Spinal cord (tissue), 10 donors: ENCODE data around the gene DSCAML1. TPM values are rescaled to one million over a fixed set of nuclear protein-coding genes. Genes with fewer than 3 reads are reported as not detected.
A peak's percentile ranks its signal among the peaks of the same experiment; 100 is the strongest.
"Not testable (repeated sequence)": the region's sequence is repeated elsewhere in the genome, so short reads cannot be mapped to it uniquely, and the experiment has no call there.

Experiments
- DNase-seq, 6 donors: peaks; one replicate each; pipeline versions ENCODE4 v3.0.0 to v3.0.0-alpha.2; 2013 to 2015; ENCODE audit warnings: low spot score in 6 of 6, low read depth in 4 of 6
- H3K27ac ChIP-seq: one replicate; pipeline ENCODE4 v1.5.1; 2013; ENCODE audit warnings: low read depth, low read length, control low read depth
- H3K27me3 ChIP-seq: one replicate; pipeline ENCODE4 v1.6.1; 2013; ENCODE audit warnings: low read length; ENCODE audit not compliant: control insufficient read depth, insufficient read depth
- H3K36me3 ChIP-seq: one replicate; pipeline ENCODE4 v1.6.1; 2013; ENCODE audit warnings: low read length; ENCODE audit not compliant: control insufficient read depth, insufficient read depth
- H3K4me1 ChIP-seq: one replicate; pipeline ENCODE4 v1.6.1; 2013; ENCODE audit warnings: low read length; ENCODE audit not compliant: control insufficient read depth, insufficient read depth
- H3K4me3 ChIP-seq: one replicate; pipeline ENCODE4 v1.5.1; 2013; ENCODE audit warnings: low read depth, low read length, control low read depth
- H3K9me3 ChIP-seq: one replicate; pipeline ENCODE4 v1.6.1; 2013; ENCODE audit warnings: low read length; ENCODE audit not compliant: control insufficient read depth, insufficient read depth
- WGBS: methylation state at CpG from one replicate; pipeline ENCODE4 v1.1.5; 2013; ENCODE audit warnings: missing lambda C conversion rate; ENCODE audit not compliant: insufficient coverage; 5-methylcytosine and 5-hydroxymethylcytosine counted together
- polyA plus RNA-seq, 2 donors: library from polyadenylated mRNA; unstranded; fragments of 120-200 nt; gene quantifications; one replicate each; pipeline ENCODE4 v1.2.1, GENCODE V29; 2013; ENCODE audit not compliant: insufficient read length in 2 of 2
- total RNA-seq, 2 donors: library from RNA; depleted of rRNA in 1 of 2; stranded (reverse); fragments of 120-200 nt in 1 of 2; fragments of >200 nt in 1 of 2; gene quantifications; one replicate each; pipeline versions ENCODE4 v1.2.3 to v1.2.4, GENCODE V29; 2013 to 2014
- donor health status: healthy.

Gene DSCAML1
- total and polyA plus RNA-seq, 4 donors, result 3.5 to 14.4 (median 8.2) TPM

DNA sequence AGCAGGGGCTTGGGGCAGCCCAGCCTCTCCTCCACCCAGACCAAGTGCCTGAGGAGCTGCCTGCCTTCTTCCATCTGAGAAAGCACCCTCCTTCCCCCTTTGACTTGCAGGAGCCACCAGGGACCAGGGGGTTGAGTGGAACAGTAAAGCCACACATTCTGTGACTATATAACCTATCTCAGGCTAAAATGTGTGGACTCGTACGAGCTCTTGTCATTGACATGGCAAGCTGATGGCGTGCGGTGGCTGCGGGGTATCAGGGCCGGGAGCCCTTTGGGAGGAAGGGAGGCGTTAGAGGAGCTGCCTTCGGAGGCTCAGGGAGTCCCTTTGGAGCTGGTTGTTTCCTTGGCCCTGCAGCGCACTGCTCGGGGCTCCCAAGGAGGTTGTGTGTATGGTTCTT lies 384.8 kb downstream of the DSCAML1 start:
- Histone ChIP-seq H3K9me3 (no peaks in the 10 kb centered on the region), H3K27ac (no peak overlapping the region), H3K36me3 (peaks cover 48% of the 10 kb centered on the region), H3K4me1 (peaks cover 28% of the 10 kb centered on the region), H3K4me3 (no peak overlapping the region), H3K27me3 (no peaks in the 10 kb centered on the region)
- whole genome bisulfite sequencing, result 93% methylated on average over 8 of the region's 10 CpGs
- DNase-seq, result no peak

DNA sequence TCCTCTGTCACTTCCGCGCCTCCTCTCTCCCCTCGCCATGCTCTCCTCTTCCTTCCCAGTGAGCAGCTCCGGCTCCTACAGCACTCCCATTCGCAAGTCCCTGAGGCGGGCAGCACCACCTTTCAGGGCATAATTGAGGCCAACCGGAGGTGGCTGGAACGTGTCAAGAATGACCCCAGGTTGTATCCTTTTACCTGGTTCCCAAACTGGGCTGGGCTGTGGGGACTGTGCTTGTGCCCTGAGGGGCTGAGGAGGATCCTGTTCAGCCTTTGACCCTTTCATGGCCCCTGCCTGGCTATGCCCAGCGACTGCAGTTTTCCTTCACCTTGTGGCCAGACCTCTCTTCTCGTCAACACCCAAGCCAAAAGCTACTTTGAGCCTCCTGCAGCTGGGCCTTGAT lies 385.3 kb downstream of the DSCAML1 start:
- H3K27me3 ChIP-seq, result no peaks in the 10 kb centered on the region
- peaks cover 52% of the 10 kb centered on the region for H3K36me3 ChIP-seq
- H3K4me3 ChIP-seq, result no peak overlapping the region
- H3K4me1 ChIP-seq, result peaks cover 28% of the 10 kb centered on the region
- H3K9me3 ChIP-seq, result no peaks in the 10 kb centered on the region
- 83% methylated on average over 6 of the region's 10 CpGs for WGBS
- H3K27ac ChIP-seq, result no peak overlapping the region
- no peak for DNase-seq

DNA sequence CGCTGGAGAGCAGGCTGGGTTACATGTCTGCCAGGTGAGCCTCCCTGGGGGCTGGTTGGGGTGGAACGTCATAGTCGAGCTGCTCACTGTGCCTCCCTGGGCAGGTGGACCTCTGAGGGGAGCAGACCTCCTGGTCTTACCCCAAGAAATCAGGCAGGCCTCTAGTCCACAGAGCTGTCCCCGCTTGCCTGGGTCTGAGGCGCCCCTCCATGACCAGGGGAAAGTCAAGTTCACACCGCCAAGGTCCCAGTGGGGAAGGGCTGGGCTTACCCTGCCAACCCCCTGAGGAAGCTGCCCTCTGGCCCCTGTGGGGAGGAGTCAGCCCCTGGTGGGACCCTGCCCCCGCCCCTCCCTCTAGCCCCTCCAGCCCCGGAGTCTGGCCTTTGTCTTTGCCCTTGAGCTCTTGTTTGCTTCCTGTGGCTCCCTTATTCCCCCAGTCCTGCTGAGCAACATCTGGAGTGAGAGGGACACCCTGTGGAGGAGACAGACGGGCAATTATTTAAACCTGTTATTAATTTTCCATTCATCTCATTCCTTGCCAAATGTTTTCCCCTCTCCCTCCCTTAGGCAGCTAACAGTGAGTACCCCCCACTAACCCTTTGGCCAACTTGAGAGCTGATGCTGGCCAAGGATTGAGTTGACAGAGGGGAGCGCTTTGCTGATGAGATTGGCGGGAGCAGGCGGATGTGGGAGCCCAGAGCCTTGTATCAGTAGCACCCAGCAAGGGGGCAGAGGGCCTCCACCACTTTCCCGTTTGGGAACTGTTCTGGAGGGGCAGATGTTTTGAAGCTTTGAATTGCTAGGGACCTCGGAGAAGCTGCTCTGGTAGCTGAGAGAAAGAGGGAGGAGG lies 385.9 kb downstream of the DSCAML1 start:
- no peaks in the 10 kb centered on the region for H3K9me3 ChIP-seq
- peak in 2 of 6 donors; percentile 44 to 66 for DNase-seq
- peaks cover 28% of the 10 kb centered on the region for H3K4me1 ChIP-seq
- no peaks in the 10 kb centered on the region for H3K27me3 ChIP-seq
- 64% methylated on average over 11 of the region's 14 CpGs for WGBS
- no peak overlapping the region for H3K4me3 ChIP-seq
- peaks cover 53% of the 10 kb centered on the region for H3K36me3 ChIP-seq
- H3K27ac ChIP-seq, result no peak overlapping the region

DNA sequence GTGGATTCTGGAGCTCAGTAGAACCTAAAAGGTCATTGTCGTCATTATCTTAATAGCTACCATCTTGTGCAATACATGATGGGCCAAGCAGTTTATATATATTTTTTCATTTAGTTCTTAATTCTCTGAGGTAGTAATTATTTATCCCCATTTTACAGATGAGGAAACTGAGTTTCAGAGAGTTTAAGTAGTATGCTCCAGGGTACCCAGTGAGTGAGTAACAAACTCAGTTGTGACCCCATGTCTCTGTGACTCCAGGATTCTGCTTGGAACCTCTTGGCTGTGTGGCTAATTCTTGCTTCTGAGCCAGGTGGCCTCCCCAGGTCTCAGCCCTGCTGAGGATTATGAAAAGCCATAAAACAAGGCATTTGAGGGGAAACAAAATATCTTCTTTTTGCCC lies 386.8 kb downstream of the DSCAML1 start:
- peaks cover 55% of the 10 kb centered on the region for H3K36me3 ChIP-seq
- no peaks in the 10 kb centered on the region for H3K9me3 ChIP-seq
- no peak for DNase-seq
- H3K27ac ChIP-seq, result no peak overlapping the region
- peaks cover 25% of the 10 kb centered on the region for H3K4me1 ChIP-seq
- no peak overlapping the region for H3K4me3 ChIP-seq
- H3K27me3 ChIP-seq, result no peaks in the 10 kb centered on the region
- WGBS, result no CpG with 5 or more reads among the region's 1 CpG

DNA sequence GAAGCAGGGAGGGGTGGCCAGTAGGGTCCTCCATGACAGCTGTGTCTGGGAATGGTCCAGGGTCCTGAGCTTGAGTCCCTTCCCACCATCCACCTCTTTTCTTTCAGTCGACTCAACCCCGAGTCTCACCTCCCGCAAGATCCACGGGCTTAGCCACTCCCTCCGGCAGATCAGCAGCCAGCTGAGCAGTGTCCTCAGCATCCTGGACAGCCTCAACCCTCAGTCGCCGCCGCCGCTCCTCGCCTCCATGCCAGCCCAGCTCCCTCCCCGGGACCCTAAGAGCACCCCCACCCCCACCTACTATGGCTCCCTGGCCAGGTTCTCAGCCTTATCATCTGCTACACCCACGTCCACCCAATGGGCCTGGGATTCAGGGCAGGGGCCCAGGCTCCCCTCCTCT lies 387.5 kb downstream of the DSCAML1 start:
- peaks cover 62% of the 10 kb centered on the region for H3K36me3 ChIP-seq
- DNase-seq, result no peak
- WGBS, result 95% methylated on average over 10 of the region's 12 CpGs

DNA sequence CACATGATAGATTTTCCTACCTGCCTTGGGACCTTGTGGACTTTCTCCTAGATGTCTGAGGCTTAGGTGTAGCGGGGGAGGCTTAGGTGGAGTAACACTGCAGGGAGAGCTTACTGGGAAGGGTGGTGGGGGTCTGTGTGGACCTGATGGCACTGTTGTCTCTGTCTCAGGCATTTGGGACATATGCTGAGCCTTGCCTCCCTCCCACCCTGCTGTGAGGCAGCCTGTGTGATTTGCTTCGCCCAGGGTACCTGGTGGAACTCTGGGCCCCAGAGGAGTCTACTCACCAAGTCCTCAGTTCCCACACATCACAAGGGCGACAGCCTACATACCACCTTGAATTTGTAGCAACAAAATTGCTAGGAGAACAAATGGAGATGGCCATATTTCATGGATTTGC lies 388.7 kb downstream of the DSCAML1 start:
- H3K36me3 ChIP-seq, result peaks cover 63% of the 10 kb centered on the region
- no peak overlapping the region for H3K27ac ChIP-seq
- no peaks in the 10 kb centered on the region for H3K27me3 ChIP-seq
- DNase-seq, result no peak
- 100% methylated on average over 2 of the region's 3 CpGs for WGBS
- no peaks in the 10 kb centered on the region for H3K9me3 ChIP-seq
- no peak overlapping the region for H3K4me3 ChIP-seq
- peaks cover 25% of the 10 kb centered on the region for H3K4me1 ChIP-seq

More for the DNA sequence above, 387.5 kb downstream of the DSCAML1 start:
- Histone ChIP-seq H3K27me3 (no peaks in the 10 kb centered on the region), H3K9me3 (no peaks in the 10 kb centered on the region), H3K4me3 (no peak overlapping the region), H3K4me1 (peaks cover 25% of the 10 kb centered on the region), H3K27ac (no peak overlapping the region)

DNA sequence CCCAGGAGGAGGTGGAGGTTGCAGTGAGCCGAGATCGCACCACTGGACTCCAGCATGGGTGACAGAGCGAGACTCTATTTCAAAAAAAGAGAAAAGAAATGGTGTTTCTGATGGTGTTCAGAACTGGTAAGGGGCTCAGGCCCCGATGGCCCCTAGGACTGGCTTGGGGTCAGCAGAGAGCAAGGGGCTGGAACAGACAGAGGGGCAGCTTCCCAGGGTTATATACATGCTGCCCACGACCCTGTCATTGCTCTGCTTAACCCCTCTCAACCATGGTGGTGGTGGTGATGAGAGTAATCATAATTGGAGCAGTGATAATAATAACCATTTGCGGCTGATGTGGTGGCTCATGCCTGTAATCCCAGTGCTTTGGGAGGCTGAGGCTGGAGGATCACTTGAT lies 390.0 kb downstream of the DSCAML1 start:
- H3K27ac ChIP-seq, result no peak overlapping the region

DNA sequence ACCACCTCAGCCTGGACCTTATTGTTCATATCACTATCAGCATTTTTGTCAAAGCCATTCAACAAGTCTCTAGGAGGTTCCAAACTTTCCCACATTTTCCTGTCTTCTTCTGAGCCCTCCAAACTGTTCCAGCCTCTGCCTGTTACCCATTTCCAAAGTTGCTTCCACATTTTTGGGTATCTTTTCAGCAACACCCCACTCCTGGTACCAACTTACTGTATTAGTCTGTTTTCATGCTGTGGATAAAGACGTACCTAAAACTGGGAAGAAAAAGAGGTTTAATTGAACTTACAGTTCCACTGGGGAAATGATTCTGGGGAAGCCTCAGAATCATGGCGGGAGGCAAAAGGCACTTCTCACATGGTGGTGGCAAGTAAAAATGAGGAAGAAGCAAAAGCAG lies 391.1 kb downstream of the DSCAML1 start:
- not testable (repeated sequence) for H3K27me3 ChIP-seq, DNase-seq, H3K4me3 ChIP-seq, H3K4me1 ChIP-seq, H3K9me3 ChIP-seq, H3K27ac ChIP-seq
- peaks cover 43% of the 10 kb centered on the region for H3K36me3 ChIP-seq
- WGBS, result no CpG with 5 or more reads among the region's 2 CpGs

More for the DNA sequence above, 390.0 kb downstream of the DSCAML1 start:
- Histone ChIP-seq H3K4me1 (peaks cover 15% of the 10 kb centered on the region), H3K36me3 (peaks cover 54% of the 10 kb centered on the region), H3K9me3 (no peaks in the 10 kb centered on the region), H3K4me3 (no peak overlapping the region), H3K27me3 (no peaks in the 10 kb centered on the region)
- DNase-seq, result no peak
- 98% methylated on average over 4 of the region's 6 CpGs for WGBS

DNA sequence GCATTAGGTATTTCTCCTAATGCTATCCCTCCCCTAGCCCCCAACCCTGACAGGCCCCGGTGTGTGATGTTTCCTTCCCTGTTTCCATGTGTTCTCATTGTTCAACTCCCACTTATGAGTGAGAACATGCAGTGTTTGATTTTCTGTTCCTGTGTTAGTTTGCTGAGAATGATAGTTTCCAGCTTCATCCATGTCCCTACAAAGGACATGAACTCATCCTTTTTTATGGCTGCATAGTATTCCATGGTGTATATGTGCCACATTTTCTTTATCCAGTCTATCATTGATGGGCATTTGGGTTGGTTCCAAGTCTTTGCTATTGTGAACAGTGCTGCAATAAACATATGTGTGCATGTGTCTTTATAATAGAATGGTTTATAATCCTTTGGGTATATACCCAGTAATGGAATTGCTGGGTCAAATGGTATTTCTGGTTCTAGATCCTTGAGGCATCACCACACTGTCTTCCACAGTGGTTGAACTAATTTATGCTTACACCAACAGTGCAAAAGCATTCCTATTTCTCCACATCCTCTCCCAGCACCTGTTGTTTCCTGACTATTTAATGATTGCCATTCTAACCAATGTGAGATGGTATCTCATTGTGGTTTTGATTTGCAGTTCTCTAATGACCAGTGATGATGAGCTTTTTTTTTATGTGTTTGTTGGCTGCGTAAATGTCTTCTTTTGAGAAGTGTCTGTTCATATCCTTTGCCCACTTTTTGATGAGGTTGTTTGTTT lies 397.7 kb downstream of the DSCAML1 start:
- H3K27me3 ChIP-seq, H3K27ac ChIP-seq, DNase-seq, H3K9me3 ChIP-seq, H3K4me3 ChIP-seq, H3K4me1 ChIP-seq: not testable (repeated sequence)
- H3K36me3 ChIP-seq, result peaks cover 43% of the 10 kb centered on the region
- no CpG with 5 or more reads among the region's 2 CpGs for WGBS
